ENCODE measurements around the gene C17orf58.

C17orf58 gene

DNA sequence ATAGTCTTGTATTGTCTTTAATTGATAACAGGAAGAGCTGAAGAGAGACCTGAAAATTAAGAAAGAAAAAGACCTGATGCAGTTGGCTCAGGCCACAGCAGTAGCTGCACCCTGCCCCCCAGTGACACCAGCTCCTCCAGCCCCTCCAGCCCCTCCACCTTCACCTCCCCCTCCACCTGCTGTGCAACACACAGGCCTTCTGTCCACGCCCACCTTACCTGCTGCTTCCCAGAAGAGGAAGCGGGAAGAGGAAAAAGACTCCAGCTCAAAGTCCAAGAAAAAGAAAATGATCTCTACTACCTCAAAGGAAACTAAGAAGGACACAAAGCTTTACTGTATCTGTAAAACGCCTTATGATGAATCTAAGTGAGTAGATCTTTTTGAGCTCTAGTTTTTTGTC is 36.8 kb downstream of the C17orf58 start:
- no peak for DNase-seq (ENCODE audit: low read depth in 3 of 3)

GRCh38 chr17:67950945-67951344 is 45.3 kb downstream of the C17orf58 start:
- DNase-seq (ENCODE audit: low read depth in 3 of 3) = no peak

DNA sequence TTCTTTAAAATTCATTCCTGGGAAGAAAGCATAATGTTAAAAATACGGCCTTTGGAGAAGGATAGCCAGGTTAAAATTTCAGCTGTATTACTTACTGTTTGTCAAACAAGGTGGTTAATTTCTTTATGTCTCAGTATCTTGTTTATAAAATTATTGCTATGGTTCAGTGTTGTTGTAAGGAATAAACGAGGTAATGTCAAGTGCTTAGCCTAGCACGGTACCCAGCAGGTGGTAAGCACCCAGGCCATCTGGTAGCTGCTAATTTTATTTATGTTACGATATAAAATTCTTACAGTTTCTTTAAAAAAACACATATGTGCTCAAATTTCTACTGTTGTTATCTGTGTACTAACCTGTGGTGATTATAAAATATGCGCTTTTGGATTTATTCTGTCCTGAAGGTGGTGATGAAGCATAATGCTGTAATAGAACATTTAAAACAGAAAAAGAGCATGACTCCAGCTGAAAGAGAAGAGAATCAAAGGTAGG is 48.9 kb downstream of the C17orf58 start:
- no peak for DNase-seq (ENCODE audit: low read depth in 3 of 3)

- no peak for DNase-seq (ENCODE audit: low read depth in 3 of 3)
These were observed 49.8 kb downstream of the C17orf58 start for GRCh38 chr17:67946513-67946912.

GRCh38 chr17:67944035-67944434 is 52.2 kb downstream of the C17orf58 start:
- DNase-seq (ENCODE audit: low read depth in 3 of 3) = no peak

DNA sequence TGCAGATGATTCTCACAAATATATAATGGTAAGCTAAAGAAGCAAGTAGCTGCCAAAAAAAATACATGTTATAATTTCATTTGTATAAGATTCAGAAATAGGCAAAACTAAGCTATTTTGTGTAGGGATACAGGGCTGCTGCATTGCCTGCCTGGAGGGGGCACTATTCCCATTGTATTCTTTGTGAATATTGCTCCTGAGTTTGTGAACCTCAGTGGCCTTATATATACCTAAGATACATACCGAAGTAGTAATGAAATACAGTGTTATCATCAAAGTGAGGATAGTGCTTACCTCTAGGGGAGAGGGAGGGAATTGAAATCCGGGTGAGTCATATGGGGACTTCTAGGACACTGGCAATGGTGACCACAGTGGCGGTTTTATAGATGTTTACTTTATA is 53.5 kb downstream of the C17orf58 start:
- DNase-seq (ENCODE audit: low read depth in 3 of 3) = no peak

All from stimulated activated CD4-positive, alpha-beta T cell treated with anti-CD3 and anti-CD28 coated beads, TNF-alpha, amount 100 ng/mL, for 4 hours (primary cell).